ENCODE measurements around the gene WFIKKN1. TPM values are rescaled to one million over a fixed set of nuclear protein-coding genes. Genes with fewer than 3 reads are reported as not detected.

Gene WFIKKN1
- total and polyA plus RNA-seq, 2 of the 13 experiments (the other 11 are each of a cell fraction or from before 2014, with no cell fraction given) = 1.7 to 4.9 TPM

DNA sequence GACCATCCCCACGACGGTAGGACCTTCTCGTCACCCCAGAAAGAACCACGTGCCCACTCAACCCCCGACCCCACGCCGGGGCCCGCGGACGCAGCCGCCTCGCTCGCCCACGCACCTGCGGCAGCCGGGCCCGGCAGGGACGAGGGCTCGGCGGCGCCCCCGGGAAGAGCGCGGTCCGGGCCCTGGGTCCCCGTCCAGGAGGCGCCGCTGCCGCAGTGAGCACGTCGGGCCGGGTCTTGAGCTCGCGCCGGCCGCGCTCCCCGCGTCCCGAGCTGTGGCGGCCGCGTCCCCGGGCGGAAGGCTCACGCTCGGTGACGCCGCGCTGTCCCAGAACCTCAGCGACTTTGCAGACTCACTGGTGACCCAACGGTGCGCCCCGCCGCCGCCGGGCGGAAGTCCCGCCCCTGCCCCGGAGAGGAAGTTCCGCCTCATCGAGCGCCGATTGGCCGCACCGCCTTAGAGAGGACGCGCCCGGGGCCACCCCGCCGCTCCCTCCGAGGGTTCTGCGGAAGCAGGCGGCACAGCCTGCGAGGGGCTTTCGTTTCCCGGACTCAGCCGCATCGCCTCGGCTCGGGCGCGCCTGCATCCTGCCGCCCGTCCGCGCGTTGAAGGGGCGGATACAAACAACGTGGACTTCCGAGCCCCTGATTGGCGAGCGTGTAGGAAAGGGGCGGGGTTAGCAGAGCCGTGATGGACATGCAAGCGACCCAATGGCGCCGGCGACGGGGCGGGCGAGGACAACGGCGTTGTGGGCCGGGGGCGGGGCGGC is 41.7 kb upstream of the WFIKKN1 start (continued):
- TF ChIP-seq HNF4G (IDR thresholded peaks at IDR 0.05; ENCODE audit: borderline replicate concordance, low read depth, low read length) (no peak), HNF4G (CRISPR knock-in tag; IDR thresholded peaks at IDR 0.05; ENCODE audit: borderline replicate concordance, low read depth) (no peak), ZC3H13 (CRISPR knock-in tag; IDR thresholded peaks at IDR 0.05) (no peak; the same call in 1 of the 2 replicates), ZBTB7A (CRISPR knock-in tag; IDR thresholded peaks at IDR 0.05) (no peak), STAG1 (CRISPR knock-in tag; IDR thresholded peaks at IDR 0.05) (0 out of 2 replicates have a peak, but pooled peaks have one; percentile 11), ZBTB38 (CRISPR knock-in tag; IDR thresholded peaks at IDR 0.05) (no peak), SAFB2 (CRISPR knock-in tag; IDR thresholded peaks at IDR 0.05; ENCODE audit: borderline replicate concordance, low read depth) (no peak), ZNF335 (CRISPR knock-in tag; IDR thresholded peaks at IDR 0.05) (no peak), SRSF9 (IDR thresholded peaks at IDR 0.05; ENCODE audit: borderline replicate concordance, insufficient read depth, low read depth, low read length, poor library complexity, severe bottlenecking) (no peak), PLRG1 (conservative IDR thresholded peaks at IDR 0.05) (no peak), ARNT2 (CRISPR knock-in tag; IDR thresholded peaks at IDR 0.05; ENCODE audit: low read depth) (no peak)
- TF ChIP-seq, protein P1, sequence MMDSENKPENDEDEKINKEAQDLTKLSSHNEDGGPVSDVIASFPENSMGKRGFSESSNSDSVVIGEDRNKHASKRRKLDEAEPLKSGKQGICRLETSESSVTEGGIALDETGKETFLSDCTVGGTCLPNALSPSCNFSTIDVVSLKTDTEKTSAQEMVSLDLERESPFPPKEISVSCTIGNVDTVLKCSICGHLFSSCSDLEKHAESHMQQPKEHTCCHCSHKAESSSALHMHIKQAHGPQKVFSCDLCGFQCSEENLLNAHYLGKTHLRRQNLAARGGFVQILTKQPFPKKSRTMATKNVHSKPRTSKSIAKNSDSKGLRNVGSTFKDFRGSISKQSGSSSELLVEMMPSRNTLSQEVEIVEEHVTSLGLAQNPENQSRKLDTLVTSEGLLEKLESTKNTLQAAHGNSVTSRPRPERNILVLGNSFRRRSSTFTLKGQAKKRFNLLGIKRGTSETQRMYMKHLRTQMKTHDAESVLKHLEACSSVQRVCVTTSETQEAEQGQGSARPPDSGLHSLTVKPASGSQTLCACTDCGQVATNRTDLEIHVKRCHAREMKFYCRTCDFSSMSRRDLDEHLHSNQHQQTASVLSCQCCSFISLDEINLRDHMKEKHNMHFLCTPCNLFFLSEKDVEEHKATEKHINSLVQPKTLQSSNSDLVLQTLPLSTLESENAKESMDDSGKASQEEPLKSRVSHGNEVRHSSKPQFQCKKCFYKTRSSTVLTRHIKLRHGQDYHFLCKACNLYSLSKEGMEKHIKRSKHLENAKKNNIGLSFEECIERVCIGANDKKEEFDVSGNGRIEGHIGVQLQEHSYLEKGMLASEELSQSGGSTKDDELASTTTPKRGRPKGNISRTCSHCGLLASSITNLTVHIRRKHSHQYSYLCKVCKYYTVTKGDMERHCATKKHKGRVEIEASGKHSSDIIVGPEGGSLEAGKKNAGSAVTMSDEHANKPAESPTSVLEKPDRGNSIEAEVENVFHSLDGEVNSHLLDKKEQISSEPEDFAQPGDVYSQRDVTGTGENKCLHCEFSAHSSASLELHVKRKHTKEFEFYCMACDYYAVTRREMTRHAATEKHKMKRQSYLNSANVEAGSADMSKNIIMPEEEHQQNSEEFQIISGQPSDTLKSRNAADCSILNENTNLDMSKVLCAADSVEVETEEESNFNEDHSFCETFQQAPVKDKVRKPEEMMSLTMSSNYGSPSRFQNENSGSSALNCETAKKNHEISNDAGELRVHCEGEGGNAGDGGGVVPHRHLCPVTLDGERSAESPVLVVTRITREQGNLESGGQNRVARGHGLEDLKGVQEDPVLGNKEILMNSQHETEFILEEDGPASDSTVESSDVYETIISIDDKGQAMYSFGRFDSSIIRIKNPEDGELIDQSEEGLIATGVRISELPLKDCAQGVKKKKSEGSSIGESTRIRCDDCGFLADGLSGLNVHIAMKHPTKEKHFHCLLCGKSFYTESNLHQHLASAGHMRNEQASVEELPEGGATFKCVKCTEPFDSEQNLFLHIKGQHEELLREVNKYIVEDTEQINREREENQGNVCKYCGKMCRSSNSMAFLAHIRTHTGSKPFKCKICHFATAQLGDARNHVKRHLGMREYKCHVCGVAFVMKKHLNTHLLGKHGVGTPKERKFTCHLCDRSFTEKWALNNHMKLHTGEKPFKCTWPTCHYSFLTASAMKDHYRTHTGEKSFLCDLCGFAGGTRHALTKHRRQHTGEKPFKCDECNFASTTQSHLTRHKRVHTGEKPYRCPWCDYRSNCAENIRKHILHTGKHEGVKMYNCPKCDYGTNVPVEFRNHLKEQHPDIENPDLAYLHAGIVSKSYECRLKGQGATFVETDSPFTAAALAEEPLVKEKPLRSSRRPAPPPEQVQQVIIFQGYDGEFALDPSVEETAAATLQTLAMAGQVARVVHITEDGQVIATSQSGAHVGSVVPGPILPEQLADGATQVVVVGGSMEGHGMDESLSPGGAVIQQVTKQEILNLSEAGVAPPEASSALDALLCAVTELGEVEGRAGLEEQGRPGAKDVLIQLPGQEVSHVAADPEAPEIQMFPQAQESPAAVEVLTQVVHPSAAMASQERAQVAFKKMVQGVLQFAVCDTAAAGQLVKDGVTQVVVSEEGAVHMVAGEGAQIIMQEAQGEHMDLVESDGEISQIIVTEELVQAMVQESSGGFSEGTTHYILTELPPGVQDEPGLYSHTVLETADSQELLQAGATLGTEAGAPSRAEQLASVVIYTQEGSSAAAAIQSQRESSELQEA (CRISPR knock-in tag; IDR thresholded peaks at IDR 0.05; ENCODE audit: not compliant biosample characterization) = peak; percentile 26
